Measurements from ENCODE around the gene B4GALNT4. TPM values are rescaled to one million over a fixed set of nuclear protein-coding genes. Genes with fewer than 3 reads are reported as not detected.

The B4GALNT4 gene
- total and polyA plus RNA-seq, 2 of the 4 experiments (the other 2 are of a cell fraction) = 5.2 to 38.6 TPM

- no peak overlapping the region for H2BK5ac ChIP-seq (ENCODE audit: low read depth, low read length, poor library complexity, severe bottlenecking)
- intact Hi-C loops (cut with micrococcal nuclease) (no loop called here), in situ Hi-C loops (cut with MboI; ENCODE audit: low sequenced_read_pairs) (no loop called here), dilution Hi-C loops (cut with HindIII; ENCODE audit: low sequenced_read_pairs, unreplicated experiment) (no loop called here)
- H3K4me3 ChIP-seq (ENCODE audit: insufficient read depth, low read depth, low read length) = no peak overlapping the region
- WGBS, 2 experiments (ENCODE audit: extremely low coverage in 2 of 2, insufficient read length in 1 of 2) = 60% methylated on average over 1 of the region's 15 CpGs; no CpG with 5 or more reads in 1 of the 2 experiments
- no peak overlapping the region for H3K23ac ChIP-seq (ENCODE audit: low read depth, low read length)
- no peak overlapping the region for H2AFZ ChIP-seq (replicated peaks; ENCODE audit: low read length, poor library complexity)
- no peaks in the 10 kb centered on the region for H3K9me3 ChIP-seq (ENCODE audit: control insufficient read depth, insufficient read depth, low read length)
- ChIA-PET CTCF (no interaction called here), POLR2A (ENCODE audit: unreplicated experiment) (no interaction called here)
- H3K56ac ChIP-seq (ENCODE audit: extremely low read depth, insufficient read depth, low read length) = no peak overlapping the region
- H3K4me1 ChIP-seq (ENCODE audit: control insufficient read depth, insufficient read depth, low read length) = peaks cover 14% of the 10 kb centered on the region
- H3K18ac ChIP-seq (ENCODE audit: low read depth, low read length) = no peak overlapping the region
- BruUV-seq (replicated peaks) = no TSS peak
- no peak overlapping the region for H2AK9ac ChIP-seq (replicated peaks; ENCODE audit: low read depth, low read length, poor library complexity)
- no peak overlapping the region for H3K9ac ChIP-seq (ENCODE audit: low read depth, low read length)
- DNase-seq = no peak
- H4K91ac ChIP-seq (ENCODE audit: insufficient read depth, low read depth, low read length) = no peak overlapping the region
- no peak for ATAC-seq (ENCODE audit: low read depth)
- no peak overlapping the region for H2AK5ac ChIP-seq (ENCODE audit: low read depth, low read length)
- no peak overlapping the region for H2BK15ac ChIP-seq (ENCODE audit: low read depth, low read length)
- no peak overlapping the region for H2BK120ac ChIP-seq (ENCODE audit: low read depth, low read length)
- H2BK20ac ChIP-seq (ENCODE audit: low read depth, low read length) = no peak overlapping the region
- TF ChIP-seq MXI1 (IDR thresholded peaks at IDR 0.05; ENCODE audit: borderline replicate concordance, low read depth, low read length) (no peak), CEBPB (IDR thresholded peaks at IDR 0.05; ENCODE audit: low read depth, low read length) (no peak), MAZ (IDR thresholded peaks at IDR 0.05; ENCODE audit: borderline replicate concordance, low read depth, low read length) (no peak), POLR2A (IDR thresholded peaks at IDR 0.05; ENCODE audit: low read depth, low read length) (no peak), RCOR1 (IDR thresholded peaks at IDR 0.05; ENCODE audit: insufficient replicate concordance, low read length) (no peak), BHLHE40 (IDR thresholded peaks at IDR 0.05; ENCODE audit: low read depth, low read length) (no peak), MAFK (IDR thresholded peaks at IDR 0.05; ENCODE audit: low read depth, low read length) (no peak), USF2 (IDR thresholded peaks at IDR 0.05; ENCODE audit: low read depth, low read length) (no peak), ELK1 (IDR thresholded peaks at IDR 0.05; ENCODE audit: borderline replicate concordance, low read depth, low read length) (no peak), NFE2L2 (IDR thresholded peaks at IDR 0.05; ENCODE audit: low read depth, low read length) (no peak)
- H3K36me3 ChIP-seq (ENCODE audit: control insufficient read depth, insufficient read depth, low read length) = no peaks in the 10 kb centered on the region
- no peak overlapping the region for H3K27ac ChIP-seq (ENCODE audit: insufficient read depth, low read length)
- 0 out of 2 replicates have a peak, but pooled peaks cover 5% of the 10 kb centered on the region for H3K9me1 ChIP-seq (ENCODE audit: insufficient read depth, low read length)
- H3K27me3 ChIP-seq (ENCODE audit: control insufficient read depth, insufficient read depth, low read length) = peaks cover 15% of the 10 kb centered on the region
- no peak overlapping the region for H4K5ac ChIP-seq (ENCODE audit: low read depth, low read length)
- H4K20me1 ChIP-seq (ENCODE audit: insufficient read depth, low read length) = no peaks in the 10 kb centered on the region
- no peak overlapping the region for H3K4me2 ChIP-seq (ENCODE audit: low read depth, low read length)
- H3K4ac ChIP-seq (ENCODE audit: low read depth, low read length) = no peak overlapping the region
- no peak overlapping the region for H3K14ac ChIP-seq (replicated peaks; ENCODE audit: low read depth, low read length)
- H4K8ac ChIP-seq (ENCODE audit: low read depth in 2 of 2, low read length in 2 of 2) = no peak overlapping the region
- no peaks in the 10 kb centered on the region for H3K79me1 ChIP-seq (ENCODE audit: low read depth in 1 of 2, low read length in 2 of 2)
These were observed 43.4 kb downstream of the B4GALNT4 start for GRCh38 chr11:412641-413119.
